22Rv1 (cell line): ENCODE measurements around the gene YJEFN3.

Source experiments
- ZFX ChIP-seq: fragments of 450-650 bp; IDR thresholded peaks from 2 replicates; pipeline ENCODE4 v1.6.1; 2017; ENCODE audit warnings: antibody characterized with exemption, borderline replicate concordance
- TF ChIP-seq, protein P1 (sequence below): fragments of 450-650 bp; IDR thresholded peaks from 2 replicates; pipeline ENCODE4 v1.5.1; 2017; ENCODE audit warnings: mild to moderate bottlenecking

DNA sequence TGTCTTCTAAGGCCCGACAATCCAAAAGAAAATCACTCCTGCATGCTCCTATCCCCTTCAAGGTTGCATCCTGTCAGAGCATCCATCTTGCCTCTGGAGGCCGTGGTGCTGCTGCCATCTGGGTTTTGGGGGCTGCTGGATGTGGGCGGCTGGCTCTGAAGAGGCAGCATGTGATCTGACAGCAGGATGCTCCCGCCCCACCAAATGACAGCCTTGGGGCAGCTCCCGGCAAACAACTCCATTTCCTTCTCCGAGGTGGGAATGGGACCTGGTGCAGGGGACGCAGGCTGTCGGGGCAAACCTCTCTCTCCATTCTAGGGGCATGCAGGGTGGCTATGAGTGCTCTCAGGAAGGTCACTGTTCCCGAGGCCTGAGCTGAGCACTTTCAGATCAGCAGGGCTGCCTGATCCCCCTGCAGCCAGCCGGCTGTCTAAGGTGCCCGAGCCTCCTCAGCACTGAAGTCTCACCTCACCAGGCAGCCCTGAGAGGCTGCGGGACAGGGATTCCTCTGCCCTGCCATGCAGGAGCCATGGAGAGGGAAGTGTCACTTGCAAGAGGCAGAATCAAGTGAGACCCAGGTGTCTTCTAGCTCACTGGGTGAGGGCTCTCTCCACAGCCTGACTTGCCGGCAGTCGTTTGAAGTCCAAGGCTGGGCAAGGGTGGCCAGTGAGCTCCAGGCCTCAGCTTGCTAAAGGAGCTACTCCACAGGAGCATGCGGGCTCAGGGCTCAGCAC is 42.2 kb upstream of the YJEFN3 start:
- TF ChIP-seq, protein P1, sequence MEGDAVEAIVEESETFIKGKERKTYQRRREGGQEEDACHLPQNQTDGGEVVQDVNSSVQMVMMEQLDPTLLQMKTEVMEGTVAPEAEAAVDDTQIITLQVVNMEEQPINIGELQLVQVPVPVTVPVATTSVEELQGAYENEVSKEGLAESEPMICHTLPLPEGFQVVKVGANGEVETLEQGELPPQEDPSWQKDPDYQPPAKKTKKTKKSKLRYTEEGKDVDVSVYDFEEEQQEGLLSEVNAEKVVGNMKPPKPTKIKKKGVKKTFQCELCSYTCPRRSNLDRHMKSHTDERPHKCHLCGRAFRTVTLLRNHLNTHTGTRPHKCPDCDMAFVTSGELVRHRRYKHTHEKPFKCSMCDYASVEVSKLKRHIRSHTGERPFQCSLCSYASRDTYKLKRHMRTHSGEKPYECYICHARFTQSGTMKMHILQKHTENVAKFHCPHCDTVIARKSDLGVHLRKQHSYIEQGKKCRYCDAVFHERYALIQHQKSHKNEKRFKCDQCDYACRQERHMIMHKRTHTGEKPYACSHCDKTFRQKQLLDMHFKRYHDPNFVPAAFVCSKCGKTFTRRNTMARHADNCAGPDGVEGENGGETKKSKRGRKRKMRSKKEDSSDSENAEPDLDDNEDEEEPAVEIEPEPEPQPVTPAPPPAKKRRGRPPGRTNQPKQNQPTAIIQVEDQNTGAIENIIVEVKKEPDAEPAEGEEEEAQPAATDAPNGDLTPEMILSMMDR, result no peak
- TF ChIP-seq ZFX, result no peak
